MCF 10A (cell line): ENCODE results near the gene KHSRP. TPM values are rescaled to one million over a fixed set of nuclear protein-coding genes. Genes with fewer than 3 reads are reported as not detected.

Experiments used
- BruUV-seq: library from RNA; stranded (reverse); fragments of 400-500 nt; replicated peaks from 2 replicates; lab custom pipeline; 2021; lab: Mats Ljungman, UMichigan
- CTCF ChIA-PET: fragments of 300-600 bp; sonication (Branson Sonifier 250); formaldehyde crosslinking; extraction: SDS; loops from one replicate; lab custom pipeline; 2021; ENCODE audit warnings: antibody characterized with exemption, inconsistent platforms; lab: Yijun Ruan, JAX
- POLR2A ChIA-PET: fragments of 300-600, 350-650 bp; sonication (Branson Sonifier 250); formaldehyde crosslinking; extraction: SDS; loops from one replicate; lab custom pipeline; 2020; ENCODE audit warnings: antibody characterized with exemption, inconsistent platforms; lab: Yijun Ruan, JAX
- DNase-seq: peaks from one replicate; pipeline ENCODE4 v3.0.0-alpha.2; 2018; ENCODE audit not compliant: unreplicated experiment
- H3K27ac Mint-ChIP-seq: one replicate; pipeline ENCODE4 v1.8.0; 2022; ENCODE audit warnings: mild to moderate bottlenecking, low read depth, mixed read lengths; ENCODE audit not compliant: unreplicated experiment
- H3K27me3 Mint-ChIP-seq: one replicate; pipeline ENCODE4 v1.8.0; 2022; ENCODE audit warnings: mixed read lengths; ENCODE audit not compliant: insufficient read depth, unreplicated experiment
- H3K36me3 Mint-ChIP-seq: one replicate; pipeline ENCODE4 v1.8.0; 2022; ENCODE audit warnings: mild to moderate bottlenecking, moderate library complexity, mixed read lengths; ENCODE audit not compliant: insufficient read depth, unreplicated experiment
- H3K4me1 Mint-ChIP-seq: one replicate; pipeline ENCODE4 v1.8.0; 2022; ENCODE audit warnings: mixed read lengths; ENCODE audit not compliant: insufficient read depth, unreplicated experiment
- H3K4me3 Mint-ChIP-seq: one replicate; pipeline ENCODE4 v1.8.0; 2022; ENCODE audit warnings: mild to moderate bottlenecking, moderate library complexity, mixed read lengths; ENCODE audit not compliant: unreplicated experiment
- H3K9me3 Mint-ChIP-seq: one replicate; pipeline ENCODE4 v1.8.0; 2022; ENCODE audit warnings: mixed read lengths; ENCODE audit not compliant: unreplicated experiment
- intact Hi-C: fragments of 100-400 bp; cut with micrococcal nuclease; formaldehyde crosslinking; loops from 2 replicates; pipeline ENCODE4 v1.14.1; 2022
- total RNA-seq: library from RNA; stranded (reverse); gene quantifications from 2 replicates; pipeline ENCODE4 v1.2.3, GENCODE V29; 2022
- TF ChIP-seq, protein P1 (sequence below): fragments of 200-600 bp; IDR thresholded peaks from one replicate; pipeline ENCODE4 v1.8.0; 2022; ENCODE audit warnings: antibody characterized with exemption, mild to moderate bottlenecking; ENCODE audit not compliant: unreplicated experiment

Gene KHSRP
- total RNA-seq, 1 experiment from 2014 or later, result 278 TPM

- Mint-ChIP-seq H3K36me3 (peaks cover 5% of the 10 kb centered on the region), H3K27me3 (no peaks in the 10 kb centered on the region), H3K27ac (no peak overlapping the region), H3K4me3 (no peak overlapping the region), H3K4me1 (no peaks in the 10 kb centered on the region), H3K9me3 (peaks cover 5% of the 10 kb centered on the region)
- TF ChIP-seq, protein P1, sequence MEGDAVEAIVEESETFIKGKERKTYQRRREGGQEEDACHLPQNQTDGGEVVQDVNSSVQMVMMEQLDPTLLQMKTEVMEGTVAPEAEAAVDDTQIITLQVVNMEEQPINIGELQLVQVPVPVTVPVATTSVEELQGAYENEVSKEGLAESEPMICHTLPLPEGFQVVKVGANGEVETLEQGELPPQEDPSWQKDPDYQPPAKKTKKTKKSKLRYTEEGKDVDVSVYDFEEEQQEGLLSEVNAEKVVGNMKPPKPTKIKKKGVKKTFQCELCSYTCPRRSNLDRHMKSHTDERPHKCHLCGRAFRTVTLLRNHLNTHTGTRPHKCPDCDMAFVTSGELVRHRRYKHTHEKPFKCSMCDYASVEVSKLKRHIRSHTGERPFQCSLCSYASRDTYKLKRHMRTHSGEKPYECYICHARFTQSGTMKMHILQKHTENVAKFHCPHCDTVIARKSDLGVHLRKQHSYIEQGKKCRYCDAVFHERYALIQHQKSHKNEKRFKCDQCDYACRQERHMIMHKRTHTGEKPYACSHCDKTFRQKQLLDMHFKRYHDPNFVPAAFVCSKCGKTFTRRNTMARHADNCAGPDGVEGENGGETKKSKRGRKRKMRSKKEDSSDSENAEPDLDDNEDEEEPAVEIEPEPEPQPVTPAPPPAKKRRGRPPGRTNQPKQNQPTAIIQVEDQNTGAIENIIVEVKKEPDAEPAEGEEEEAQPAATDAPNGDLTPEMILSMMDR, result no peak
- ChIA-PET CTCF (no interaction called here), POLR2A (interaction anchor here (0.6 kb wide), 1 partner anchor 155 kb away, joined by 3 read pairs; no protein-coding TSS in a partner anchor)
- no peak for DNase-seq
- intact Hi-C loops, result no loop called here
- no TSS peak for BruUV-seq
Measured at GRCh38 chr19:6443986-6444385, 19.4 kb upstream of the KHSRP start.

- no peak for DNase-seq
- Mint-ChIP-seq H3K4me1 (no peaks in the 10 kb centered on the region), H3K27ac (no peak overlapping the region), H3K9me3 (peaks cover 5% of the 10 kb centered on the region), H3K4me3 (no peak overlapping the region), H3K36me3 (peaks cover 5% of the 10 kb centered on the region), H3K27me3 (no peaks in the 10 kb centered on the region)
- POLR2A ChIA-PET, result no interaction called here
- intact Hi-C loops, result no loop called here
- no TSS peak for BruUV-seq
- CTCF ChIA-PET, result no interaction called here
- TF ChIP-seq, protein P1, result no peak
Measured at GRCh38 chr19:6442087-6442688, 17.6 kb upstream of the KHSRP start.

GRCh38 chr19:6440905-6441304, 16.3 kb upstream of the KHSRP start:
- CTCF ChIA-PET, result no interaction called here
- no peak for DNase-seq
- H3K4me3 Mint-ChIP-seq, result no peak overlapping the region
- H3K9me3 Mint-ChIP-seq, result no peaks in the 10 kb centered on the region
- H3K27me3 Mint-ChIP-seq, result no peaks in the 10 kb centered on the region
- no peak overlapping the region for H3K27ac Mint-ChIP-seq
- POLR2A ChIA-PET, result no interaction called here
- intact Hi-C loops, result no loop called here
- no TSS peak for BruUV-seq
- no peaks in the 10 kb centered on the region for H3K4me1 Mint-ChIP-seq
- TF ChIP-seq, protein P1, result no peak
- peaks cover 5% of the 10 kb centered on the region for H3K36me3 Mint-ChIP-seq

GRCh38 chr19:6439743-6440142, 15.1 kb upstream of the KHSRP start:
- no TSS peak for BruUV-seq
- intact Hi-C loops, result no loop called here

More at GRCh38 chr19:6439743-6440142, 15.1 kb upstream of the KHSRP start:
- ChIA-PET CTCF (interaction anchor here (0.6 kb wide), 1 partner anchor 258 kb away, joined by 3 read pairs; no protein-coding TSS in a partner anchor), POLR2A (no interaction called here)
- no peaks in the 10 kb centered on the region for H3K9me3 Mint-ChIP-seq
- H3K36me3 Mint-ChIP-seq, result peaks cover 5% of the 10 kb centered on the region
- H3K27me3 Mint-ChIP-seq, result no peaks in the 10 kb centered on the region
- DNase-seq, result no peak
- TF ChIP-seq, protein P1, result no peak
- no peak overlapping the region for H3K4me3 Mint-ChIP-seq
- H3K4me1 Mint-ChIP-seq, result no peaks in the 10 kb centered on the region
- H3K27ac Mint-ChIP-seq, result no peak overlapping the region
